HG03354 (cell line): ENCODE measurements around the gene JPH3.

Experiments used
- ATAC-seq: cut with Tn5 transposase; IDR thresholded peaks from one replicate; pipeline ENCODE4 v1.9.1; 2021; ENCODE audit warnings: mild to moderate bottlenecking; ENCODE audit not compliant: unreplicated experiment, poor library complexity, severe bottlenecking

The JPH3 gene

GRCh38 chr16:87746178-87746577 is 143.9 kb downstream of the JPH3 start:
- no peak for ATAC-seq
